HepG2 (cell line): ENCODE measurements around the gene SLC1A4. TPM values are rescaled to one million over a fixed set of nuclear protein-coding genes. Genes with fewer than 3 reads are reported as not detected.
A peak's percentile ranks its signal among the peaks of the same experiment; 100 is the strongest.

Source experiments
- BHLHE40 ChIP-seq: IDR thresholded peaks from 2 replicates; pipeline ENCODE4 v1.6.1; 2011; ENCODE audit warnings: low read length, improper control_type of control experiment
- CBX1 ChIP-seq: IDR thresholded peaks from one replicate; pipeline ENCODE4 v1.6.1; 2016; ENCODE audit warnings: antibody characterized with exemption, low read depth
- CTCF ChIP-seq: sonication (generic); formaldehyde crosslinking; IDR thresholded peaks from 2 replicates; pipeline ENCODE4 v1.5.0; 2020; ENCODE audit warnings: mild to moderate bottlenecking, missing genetic modification reagents, moderate library complexity
- ETV6 ChIP-seq: sonication (generic); formaldehyde crosslinking; conservative IDR thresholded peaks from 2 replicates; pipeline ENCODE4 v1.4.0; 2020; ENCODE audit warnings: missing genetic modification reagents
- FLYWCH1 ChIP-seq: sonication (generic); formaldehyde crosslinking; IDR thresholded peaks from 2 replicates; pipeline ENCODE4 v1.8.1; 2023; ENCODE audit warnings: mild to moderate bottlenecking, missing genetic modification reagents
- MIER3 ChIP-seq: IDR thresholded peaks from 2 replicates; pipeline ENCODE4 v1.6.1; 2016; ENCODE audit warnings: missing compliant biosample characterization, borderline replicate concordance
- MYNN ChIP-seq: sonication (generic); formaldehyde crosslinking; IDR thresholded peaks from 2 replicates; pipeline ENCODE4 v1.4.0; 2020; ENCODE audit warnings: mild to moderate bottlenecking, low read depth, missing genetic modification reagents
- PHF8 ChIP-seq: sonication (generic); formaldehyde crosslinking; IDR thresholded peaks from 2 replicates; pipeline ENCODE4 v1.5.0; 2020; ENCODE audit warnings: missing genetic modification reagents
- RBM22 ChIP-seq: fragments of 200-400 bp; formaldehyde crosslinking; optimal IDR thresholded peaks from 2 replicates; pipeline ENCODE3; 2017; ENCODE audit warnings: mild to moderate bottlenecking, low read length, moderate library complexity
- RFXANK ChIP-seq: IDR thresholded peaks from 2 replicates; pipeline ENCODE4 v1.6.1; 2016
- SKI ChIP-seq: fragments of 450-650 bp; IDR thresholded peaks from one replicate; pipeline ENCODE4 v1.6.1; 2018; ENCODE audit warnings: mild to moderate bottlenecking; ENCODE audit not compliant: partially characterized antibody
- SP140L ChIP-seq: sonication (generic); formaldehyde crosslinking; IDR thresholded peaks from 2 replicates; pipeline ENCODE4 v1.4.0; 2020; ENCODE audit warnings: missing genetic modification reagents, borderline replicate concordance
- TFAP4 ChIP-seq: sonication (generic); IDR thresholded peaks from 2 replicates; pipeline ENCODE4 v1.6.1; 2016; ENCODE audit warnings: low read depth, borderline replicate concordance
- U2AF1 ChIP-seq: fragments of 200-400 bp; formaldehyde crosslinking; optimal IDR thresholded peaks from 2 replicates; pipeline ENCODE3; 2017; ENCODE audit warnings: mild to moderate bottlenecking, low read depth, low read length
- ZBTB34 ChIP-seq: sonication (generic); formaldehyde crosslinking; IDR thresholded peaks from 2 replicates; pipeline ENCODE4 v1.8.0; 2022; ENCODE audit warnings: mild to moderate bottlenecking, missing genetic modification reagents
- ZNF713 ChIP-seq: sonication (generic); formaldehyde crosslinking; IDR thresholded peaks from 2 replicates; pipeline ENCODE4 v1.4.0; 2020; ENCODE audit warnings: mild to moderate bottlenecking, missing genetic modification reagents
- ZNF75D ChIP-seq: sonication (generic); formaldehyde crosslinking; IDR thresholded peaks from 2 replicates; pipeline ENCODE4 v1.8.1; 2023; ENCODE audit warnings: missing genetic modification reagents, mild to moderate bottlenecking, borderline replicate concordance
- ZNF782 ChIP-seq: sonication (generic); formaldehyde crosslinking; IDR thresholded peaks from 2 replicates; pipeline ENCODE4 v1.4.0; 2020; ENCODE audit warnings: missing genetic modification reagents, mild to moderate bottlenecking, borderline replicate concordance
- ZNF788 ChIP-seq: sonication (generic); formaldehyde crosslinking; IDR thresholded peaks from 2 replicates; pipeline ENCODE4 v1.5.0; 2020; ENCODE audit warnings: mild to moderate bottlenecking, missing genetic modification reagents, borderline replicate concordance
- ZNF850 ChIP-seq: sonication (generic); formaldehyde crosslinking; conservative IDR thresholded peaks from 2 replicates; pipeline ENCODE4 v1.9.0; 2021; ENCODE audit warnings: mild to moderate bottlenecking, missing genetic modification reagents
- ZNF883 ChIP-seq: sonication (generic); formaldehyde crosslinking; IDR thresholded peaks from 2 replicates; pipeline ENCODE4 v1.5.1; 2020; ENCODE audit warnings: mild to moderate bottlenecking, missing genetic modification reagents; ENCODE audit errors: not compliant biosample characterization
- polyA plus RNA-seq, 8 experiments: library from polyadenylated mRNA; depleted of rRNA in 3 of 8; stranded (reverse) in 7 of 8; unstranded in 1 of 8; fragments of >200 nt; fragmentation: Illumina TruSeq in 4 of 8; extraction: Trizol in 4 of 8; gene quantifications; 2 replicates each; pipeline versions ENCODE4 v1.2.1 to v1.2.3, GENCODE V29; 2011 to 2016; ENCODE audit warnings: low read depth in 4 of 8, missing spikeins in 1 of 8, mixed read lengths in 1 of 8; ENCODE audit not compliant: insufficient read depth in 1 of 8
- total RNA-seq, 5 experiments: library from RNA; depleted of rRNA; stranded (reverse); fragments of >200 nt; fragmentation: Illumina TruSeq; extraction: Trizol; gene quantifications; 2 replicates each; pipeline ENCODE4 v1.2.3, GENCODE V29; 2016; ENCODE audit warnings: low read depth in 1 of 5
- TF ChIP-seq, protein P1 (sequence below): sonication (generic); formaldehyde crosslinking; IDR thresholded peaks from 2 replicates; pipeline ENCODE4 v1.4.0; 2020; ENCODE audit warnings: missing genetic modification reagents

SLC1A4 gene
- total and polyA plus RNA-seq, 2 of the 13 experiments (the other 11 are each of a cell fraction or from before 2014, with no cell fraction given): 21.0 to 39.6 TPM

GRCh38 chr2:65056215-65057053, 67.2 kb downstream of the SLC1A4 start, which contains the start of gene CEP68 (continued):
- TF ChIP-seq MIER3 (peak; percentile 54; the same call in 1 of the 2 replicates), BHLHE40 (no peak), ZNF883 (CRISPR knock-in tag) (peak; percentile 84), ZNF713 (CRISPR knock-in tag) (no peak), PHF8 (CRISPR knock-in tag) (peak; percentile 95), CBX1 (peak; percentile 85), RBM22 (no peak), ZNF782 (CRISPR knock-in tag) (peak; percentile 91), U2AF1 (no peak), ZBTB34 (CRISPR knock-in tag) (0 out of 2 replicates have a peak, but pooled peaks have one; percentile 8), ETV6 (CRISPR knock-in tag) (0 out of 2 replicates have a peak, but pooled peaks have one; percentile 67), CTCF (CRISPR knock-in tag) (0 out of 2 replicates have a peak, but pooled peaks have one; percentile 12), TFAP4 (no peak; the same call in 1 of the 2 replicates), ZNF75D (CRISPR knock-in tag) (no peak), FLYWCH1 (CRISPR knock-in tag) (no peak), RFXANK (CRISPR knock-in tag) (peak; percentile 60; the same call in 1 of the 2 replicates), SP140L (no peak), MYNN (CRISPR knock-in tag) (no peak; the same call in 1 of the 2 replicates), SKI (peak; percentile 47), ZNF788 (CRISPR knock-in tag) (peak; percentile 66; the same call in 1 of the 2 replicates), ZNF850 (CRISPR knock-in tag) (no peak)
- TF ChIP-seq, protein P1, sequence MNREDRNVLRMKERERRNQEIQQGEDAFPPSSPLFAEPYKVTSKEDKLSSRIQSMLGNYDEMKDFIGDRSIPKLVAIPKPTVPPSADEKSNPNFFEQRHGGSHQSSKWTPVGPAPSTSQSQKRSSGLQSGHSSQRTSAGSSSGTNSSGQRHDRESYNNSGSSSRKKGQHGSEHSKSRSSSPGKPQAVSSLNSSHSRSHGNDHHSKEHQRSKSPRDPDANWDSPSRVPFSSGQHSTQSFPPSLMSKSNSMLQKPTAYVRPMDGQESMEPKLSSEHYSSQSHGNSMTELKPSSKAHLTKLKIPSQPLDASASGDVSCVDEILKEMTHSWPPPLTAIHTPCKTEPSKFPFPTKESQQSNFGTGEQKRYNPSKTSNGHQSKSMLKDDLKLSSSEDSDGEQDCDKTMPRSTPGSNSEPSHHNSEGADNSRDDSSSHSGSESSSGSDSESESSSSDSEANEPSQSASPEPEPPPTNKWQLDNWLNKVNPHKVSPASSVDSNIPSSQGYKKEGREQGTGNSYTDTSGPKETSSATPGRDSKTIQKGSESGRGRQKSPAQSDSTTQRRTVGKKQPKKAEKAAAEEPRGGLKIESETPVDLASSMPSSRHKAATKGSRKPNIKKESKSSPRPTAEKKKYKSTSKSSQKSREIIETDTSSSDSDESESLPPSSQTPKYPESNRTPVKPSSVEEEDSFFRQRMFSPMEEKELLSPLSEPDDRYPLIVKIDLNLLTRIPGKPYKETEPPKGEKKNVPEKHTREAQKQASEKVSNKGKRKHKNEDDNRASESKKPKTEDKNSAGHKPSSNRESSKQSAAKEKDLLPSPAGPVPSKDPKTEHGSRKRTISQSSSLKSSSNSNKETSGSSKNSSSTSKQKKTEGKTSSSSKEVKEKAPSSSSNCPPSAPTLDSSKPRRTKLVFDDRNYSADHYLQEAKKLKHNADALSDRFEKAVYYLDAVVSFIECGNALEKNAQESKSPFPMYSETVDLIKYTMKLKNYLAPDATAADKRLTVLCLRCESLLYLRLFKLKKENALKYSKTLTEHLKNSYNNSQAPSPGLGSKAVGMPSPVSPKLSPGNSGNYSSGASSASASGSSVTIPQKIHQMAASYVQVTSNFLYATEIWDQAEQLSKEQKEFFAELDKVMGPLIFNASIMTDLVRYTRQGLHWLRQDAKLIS (CRISPR knock-in tag): 0 out of 2 replicates have a peak, but pooled peaks have one; percentile 33
